ENCODE measurements around the gene PDE9A.

- TF ChIP-seq, protein P1, sequence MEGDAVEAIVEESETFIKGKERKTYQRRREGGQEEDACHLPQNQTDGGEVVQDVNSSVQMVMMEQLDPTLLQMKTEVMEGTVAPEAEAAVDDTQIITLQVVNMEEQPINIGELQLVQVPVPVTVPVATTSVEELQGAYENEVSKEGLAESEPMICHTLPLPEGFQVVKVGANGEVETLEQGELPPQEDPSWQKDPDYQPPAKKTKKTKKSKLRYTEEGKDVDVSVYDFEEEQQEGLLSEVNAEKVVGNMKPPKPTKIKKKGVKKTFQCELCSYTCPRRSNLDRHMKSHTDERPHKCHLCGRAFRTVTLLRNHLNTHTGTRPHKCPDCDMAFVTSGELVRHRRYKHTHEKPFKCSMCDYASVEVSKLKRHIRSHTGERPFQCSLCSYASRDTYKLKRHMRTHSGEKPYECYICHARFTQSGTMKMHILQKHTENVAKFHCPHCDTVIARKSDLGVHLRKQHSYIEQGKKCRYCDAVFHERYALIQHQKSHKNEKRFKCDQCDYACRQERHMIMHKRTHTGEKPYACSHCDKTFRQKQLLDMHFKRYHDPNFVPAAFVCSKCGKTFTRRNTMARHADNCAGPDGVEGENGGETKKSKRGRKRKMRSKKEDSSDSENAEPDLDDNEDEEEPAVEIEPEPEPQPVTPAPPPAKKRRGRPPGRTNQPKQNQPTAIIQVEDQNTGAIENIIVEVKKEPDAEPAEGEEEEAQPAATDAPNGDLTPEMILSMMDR (IDR thresholded peaks at IDR 0.05; ENCODE audit: extremely low read depth in 1 of 2, insufficient read depth in 1 of 2, low read depth in 1 of 2, low read length in 2 of 2), result no peak
- TF ChIP-seq POLR2AphosphoS5 (IDR thresholded peaks at IDR 0.05; ENCODE audit: insufficient read depth, low read depth, low read length) (no peak), POLR2A (IDR thresholded peaks at IDR 0.05; ENCODE audit: low read depth, low read length) (no peak), EZH2 (IDR thresholded peaks at IDR 0.05; ENCODE audit: borderline replicate concordance, low read depth, low read length, severe bottlenecking) (no peak), MYC (IDR thresholded peaks at IDR 0.05; ENCODE audit: low read depth, low read length) (no peak)
These were observed 4.8 kb upstream of the PDE9A start for GRCh38 chr21:42648606-42649005.
